Ishikawa (cell line): ENCODE data around the gene GVQW3.

Source experiments
- NFIC ChIP-seq: IDR thresholded peaks from 2 replicates; pipeline ENCODE4 v1.6.1; 2012
- RAD21 ChIP-seq: IDR thresholded peaks from 2 replicates; pipeline ENCODE4 v1.6.1; 2012; ENCODE audit warnings: low read depth
- TAF1 ChIP-seq: IDR thresholded peaks from 2 replicates; pipeline ENCODE4 v1.6.1; 2012; ENCODE audit warnings: low read depth, mild to moderate bottlenecking
- TCF12 ChIP-seq: IDR thresholded peaks from 2 replicates; pipeline ENCODE4 v1.6.1; 2012; ENCODE audit warnings: low read depth
- USF1 ChIP-seq: IDR thresholded peaks from 2 replicates; pipeline ENCODE4 v1.6.1; 2012
- TF ChIP-seq, protein P1 (sequence below): IDR thresholded peaks from 2 replicates; pipeline ENCODE4 v1.6.1; 2012
- TF ChIP-seq, protein P2 (sequence below): IDR thresholded peaks from 2 replicates; pipeline ENCODE4 v1.6.1; 2012; ENCODE audit warnings: low read depth, mild to moderate bottlenecking

- TF ChIP-seq RAD21: no peak
- TF ChIP-seq, protein P1, sequence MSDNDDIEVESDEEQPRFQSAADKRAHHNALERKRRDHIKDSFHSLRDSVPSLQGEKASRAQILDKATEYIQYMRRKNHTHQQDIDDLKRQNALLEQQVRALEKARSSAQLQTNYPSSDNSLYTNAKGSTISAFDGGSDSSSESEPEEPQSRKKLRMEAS: no peak
- no peak for TF ChIP-seq TCF12
- no peak for TF ChIP-seq TAF1
- TF ChIP-seq, protein P2, sequence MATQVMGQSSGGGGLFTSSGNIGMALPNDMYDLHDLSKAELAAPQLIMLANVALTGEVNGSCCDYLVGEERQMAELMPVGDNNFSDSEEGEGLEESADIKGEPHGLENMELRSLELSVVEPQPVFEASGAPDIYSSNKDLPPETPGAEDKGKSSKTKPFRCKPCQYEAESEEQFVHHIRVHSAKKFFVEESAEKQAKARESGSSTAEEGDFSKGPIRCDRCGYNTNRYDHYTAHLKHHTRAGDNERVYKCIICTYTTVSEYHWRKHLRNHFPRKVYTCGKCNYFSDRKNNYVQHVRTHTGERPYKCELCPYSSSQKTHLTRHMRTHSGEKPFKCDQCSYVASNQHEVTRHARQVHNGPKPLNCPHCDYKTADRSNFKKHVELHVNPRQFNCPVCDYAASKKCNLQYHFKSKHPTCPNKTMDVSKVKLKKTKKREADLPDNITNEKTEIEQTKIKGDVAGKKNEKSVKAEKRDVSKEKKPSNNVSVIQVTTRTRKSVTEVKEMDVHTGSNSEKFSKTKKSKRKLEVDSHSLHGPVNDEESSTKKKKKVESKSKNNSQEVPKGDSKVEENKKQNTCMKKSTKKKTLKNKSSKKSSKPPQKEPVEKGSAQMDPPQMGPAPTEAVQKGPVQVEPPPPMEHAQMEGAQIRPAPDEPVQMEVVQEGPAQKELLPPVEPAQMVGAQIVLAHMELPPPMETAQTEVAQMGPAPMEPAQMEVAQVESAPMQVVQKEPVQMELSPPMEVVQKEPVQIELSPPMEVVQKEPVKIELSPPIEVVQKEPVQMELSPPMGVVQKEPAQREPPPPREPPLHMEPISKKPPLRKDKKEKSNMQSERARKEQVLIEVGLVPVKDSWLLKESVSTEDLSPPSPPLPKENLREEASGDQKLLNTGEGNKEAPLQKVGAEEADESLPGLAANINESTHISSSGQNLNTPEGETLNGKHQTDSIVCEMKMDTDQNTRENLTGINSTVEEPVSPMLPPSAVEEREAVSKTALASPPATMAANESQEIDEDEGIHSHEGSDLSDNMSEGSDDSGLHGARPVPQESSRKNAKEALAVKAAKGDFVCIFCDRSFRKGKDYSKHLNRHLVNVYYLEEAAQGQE: no peak
- TF ChIP-seq NFIC: no peak
- no peak for TF ChIP-seq USF1
Observed at GRCh38 chr11:76362716-76363115, 18.4 kb upstream of the GVQW3 start.
